HepG2 (cell line): ENCODE data around the gene RRBP1.

ENCODE experiments used
- CREB1 ChIP-seq, 2 experiments: fragments of 450-650 bp in 1 of 2; IDR thresholded peaks; 2 replicates each; pipeline ENCODE4 v1.6.1; 2016 to 2017; ENCODE audit warnings: control low read depth in 1 of 2, mild to moderate bottlenecking in 1 of 2, missing compliant biosample characterization in 1 of 2, missing genetic modification characterization in 1 of 2
- CTCF ChIP-seq: sonication (generic); formaldehyde crosslinking; IDR thresholded peaks from 2 replicates; pipeline ENCODE4 v1.5.0; 2020; ENCODE audit warnings: mild to moderate bottlenecking, missing genetic modification reagents, moderate library complexity
- E2F2 ChIP-seq: sonication (generic); formaldehyde crosslinking; IDR thresholded peaks from 2 replicates; pipeline ENCODE4 v1.4.0; 2020; ENCODE audit warnings: missing genetic modification reagents, borderline replicate concordance
- EZH2 ChIP-seq: conservative IDR thresholded peaks from 2 replicates; pipeline ENCODE4 v1.6.1; 2012; ENCODE audit warnings: mild to moderate bottlenecking, low read depth, low read length, moderate library complexity
- HMGA1 ChIP-seq: sonication (generic); formaldehyde crosslinking; conservative IDR thresholded peaks from 2 replicates; pipeline ENCODE4 v1.4.0; 2020; ENCODE audit warnings: missing genetic modification reagents
- KAT7 ChIP-seq: IDR thresholded peaks from 2 replicates; pipeline ENCODE4 v1.6.1; 2018; ENCODE audit warnings: borderline replicate concordance, missing compliant biosample characterization
- MAX ChIP-seq: IDR thresholded peaks from 2 replicates; pipeline ENCODE4 v1.6.1; 2012; ENCODE audit warnings: inconsistent platforms
- POLR2A ChIP-seq, 2 experiments: IDR thresholded peaks; 2 replicates each; pipeline ENCODE4 v1.6.1; 2011; ENCODE audit warnings: low read depth in 2 of 2, low read length in 2 of 2, mild to moderate bottlenecking in 1 of 2, moderate library complexity in 1 of 2; ENCODE audit not compliant: insufficient read depth in 1 of 2
- SAFB2 ChIP-seq: sonication (generic); formaldehyde crosslinking; IDR thresholded peaks from 2 replicates; pipeline ENCODE4 v1.5.1; 2020; ENCODE audit warnings: missing genetic modification reagents, low read depth, mild to moderate bottlenecking, borderline replicate concordance
- SIN3A ChIP-seq: IDR thresholded peaks from 2 replicates; pipeline ENCODE4 v1.6.1; 2011; ENCODE audit warnings: low read depth, mild to moderate bottlenecking, control low read depth, low read length, borderline replicate concordance
- SP1 ChIP-seq, 2 experiments: fragments of 450-650 bp in 1 of 2; sonication (generic) in 1 of 2; formaldehyde crosslinking in 1 of 2; IDR thresholded peaks; 2 replicates each; pipeline versions ENCODE4 v1.4.0 to v1.6.1; 2016 to 2020; ENCODE audit warnings: missing genetic modification reagents in 1 of 2
- USF2 ChIP-seq, 2 experiments: sonication (generic) in 1 of 2; formaldehyde crosslinking in 1 of 2; IDR thresholded peaks; 2 replicates each; pipeline versions ENCODE4 v1.5.1 to v1.6.1; 2011 to 2020; ENCODE audit warnings: borderline replicate concordance in 1 of 2, low read depth in 1 of 2, low read length in 1 of 2, mild to moderate bottlenecking in 1 of 2, missing genetic modification reagents in 1 of 2, moderate library complexity in 1 of 2
- ZBTB40 ChIP-seq, 2 experiments: fragments of 450-650 bp in 1 of 2; sonication (generic) in 1 of 2; formaldehyde crosslinking in 1 of 2; IDR thresholded peaks; 2 replicates each; pipeline versions ENCODE4 v1.6.1 to v1.8.0; 2016 to 2022; ENCODE audit warnings: antibody characterized with exemption in 1 of 2, mild to moderate bottlenecking in 1 of 2, missing genetic modification reagents in 1 of 2
- ZNF274 ChIP-seq: sonication (generic); formaldehyde crosslinking; IDR thresholded peaks from 2 replicates; pipeline ENCODE4 v1.5.1; 2020; ENCODE audit warnings: mild to moderate bottlenecking, missing genetic modification reagents

GRCh38 chr20:17645010-17645409, 37.0 kb downstream of the RRBP1 start:
- TF ChIP-seq SIN3A (no peak), ZNF274 (no peak), EZH2 (no peak), CREB1 (IDR thresholded peaks at IDR 0.05) (no peak), CREB1 (CRISPR knock-in tag; IDR thresholded peaks at IDR 0.05) (no peak), MAX (no peak), E2F2 (no peak), POLR2A (IDR thresholded peaks at IDR 0.05; ENCODE audit: insufficient read depth in 1 of 2, low read depth in 2 of 2, low read length in 2 of 2) (no peak), ZBTB40 (IDR thresholded peaks at IDR 0.05) (no peak), ZBTB40 (CRISPR knock-in tag; IDR thresholded peaks at IDR 0.05) (peak; percentile 72; the same call in 1 of the 2 replicates), SP1 (IDR thresholded peaks at IDR 0.05) (no peak), SP1 (CRISPR knock-in tag; IDR thresholded peaks at IDR 0.05) (no peak), HMGA1 (CRISPR knock-in tag) (no peak), SAFB2 (CRISPR knock-in tag) (no peak), CTCF (CRISPR knock-in tag) (no peak), USF2 (IDR thresholded peaks at IDR 0.05; ENCODE audit: low read depth, low read length) (no peak), USF2 (CRISPR knock-in tag; IDR thresholded peaks at IDR 0.05; ENCODE audit: borderline replicate concordance) (no peak), KAT7 (CRISPR knock-in tag) (no peak)
